HG02973 (cell line): ENCODE results near the gene TRIM29.
"Not testable (repeated sequence)": the region's sequence is repeated elsewhere in the genome, so short reads cannot be mapped to it uniquely, and the experiment has no call there.

ENCODE experiments used
- ATAC-seq: cut with Tn5 transposase; IDR thresholded peaks from one replicate; pipeline ENCODE4 v1.9.1; 2021; ENCODE audit warnings: moderate library complexity; ENCODE audit not compliant: unreplicated experiment

TRIM29 gene

GRCh38 chr11:120137611-120138521, at the start of gene TRIM29:
TSS of gene TRIM29 (minus strand) at chr11:120138113. CDS start at chr11:120138031, 82 bp downstream.
- no peak for ATAC-seq

- ATAC-seq, result no peak
Observed at GRCh38 chr11:120186774-120187591, 49.1 kb upstream of the TRIM29 start.

GRCh38 chr11:120186456-120186773, 48.5 kb upstream of the TRIM29 start:
- no peak for ATAC-seq

- ATAC-seq, result no peak
Observed at GRCh38 chr11:120185706-120186455, 48.0 kb upstream of the TRIM29 start.

GRCh38 chr11:120184946-120185705, 47.2 kb upstream of the TRIM29 start:
- ATAC-seq, result no peak

GRCh38 chr11:120184371-120184945, 46.5 kb upstream of the TRIM29 start:
- ATAC-seq, result no peak

GRCh38 chr11:120183701-120184141, 45.8 kb upstream of the TRIM29 start:
- no peak for ATAC-seq

- no peak for ATAC-seq
Observed at GRCh38 chr11:120182790-120183491, 45.0 kb upstream of the TRIM29 start.

- ATAC-seq, result no peak
Observed at GRCh38 chr11:120182372-120182771, 44.5 kb upstream of the TRIM29 start.

GRCh38 chr11:120181376-120181975, 43.6 kb upstream of the TRIM29 start:
- no peak for ATAC-seq

- no peak for ATAC-seq
Observed at GRCh38 chr11:120180551-120181232, 42.8 kb upstream of the TRIM29 start.

GRCh38 chr11:120180063-120180462, 42.1 kb upstream of the TRIM29 start:
- not testable (repeated sequence) for ATAC-seq

GRCh38 chr11:120179057-120179672, 41.3 kb upstream of the TRIM29 start:
- no peak for ATAC-seq

GRCh38 chr11:120178561-120179056, 40.7 kb upstream of the TRIM29 start:
- ATAC-seq, result no peak

- no peak for ATAC-seq
Observed at GRCh38 chr11:120174866-120175265, 37.0 kb upstream of the TRIM29 start.

- no peak for ATAC-seq
Observed at GRCh38 chr11:120173807-120174206, 35.9 kb upstream of the TRIM29 start.

GRCh38 chr11:120173019-120173705, 35.2 kb upstream of the TRIM29 start:
- ATAC-seq, result no peak
